Fibroblast of skin of left quadriceps (primary cell): ENCODE results near the gene KCNJ6.
"Not testable (repeated sequence)": the region's sequence is repeated elsewhere in the genome, so short reads cannot be mapped to it uniquely, and the experiment has no call there.

Source experiments
- DNase-seq, 2 experiments: peaks; one replicate each; pipeline ENCODE4 v3.0.0-alpha.2; 2013; ENCODE audit warnings: low read depth in 2 of 2

KCNJ6 gene

GRCh38 chr21:37683396-37684114, 232.7 kb downstream of the KCNJ6 start:
- DNase-seq: no peak

- DNase-seq: peak; percentile 51 to 60
Observed at GRCh38 chr21:37682966-37683365, 233.3 kb downstream of the KCNJ6 start.

- no peak for DNase-seq
Observed at GRCh38 chr21:37677006-37677405, 239.3 kb downstream of the KCNJ6 start.

DNA sequence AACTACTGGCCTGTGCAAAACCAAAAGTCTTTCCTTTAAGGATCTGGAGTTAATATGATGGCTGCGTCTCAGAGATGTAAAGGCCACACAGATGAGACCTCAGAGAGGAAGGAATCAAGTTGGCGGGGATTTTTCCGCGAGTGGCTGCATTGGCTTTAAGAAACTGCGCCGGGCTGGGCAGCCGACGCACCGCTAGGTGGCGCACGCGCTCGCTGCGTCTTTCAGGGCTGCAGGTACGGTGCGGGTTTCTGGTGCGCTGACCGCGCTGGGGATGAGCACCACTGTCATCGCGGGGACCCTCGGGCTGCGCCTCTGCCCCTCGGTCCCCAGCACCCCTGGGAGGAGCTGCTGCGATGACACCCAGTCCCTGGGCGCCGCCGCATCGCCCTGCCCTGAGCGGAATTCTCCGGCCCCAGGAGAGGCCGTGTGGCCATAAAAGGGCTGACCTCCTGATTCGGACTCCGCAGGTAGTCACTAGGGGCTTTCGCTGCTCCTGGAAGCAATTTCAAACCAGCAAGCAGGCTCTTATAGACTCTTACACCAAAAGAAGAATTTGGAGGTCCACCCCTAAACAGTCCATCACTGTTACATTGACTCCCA, 241.0 kb downstream of the KCNJ6 start:
- peak in 1 of 2 experiments; percentile 11 for DNase-seq

GRCh38 chr21:37673801-37674575, 242.3 kb downstream of the KCNJ6 start:
- DNase-seq: no peak

DNA sequence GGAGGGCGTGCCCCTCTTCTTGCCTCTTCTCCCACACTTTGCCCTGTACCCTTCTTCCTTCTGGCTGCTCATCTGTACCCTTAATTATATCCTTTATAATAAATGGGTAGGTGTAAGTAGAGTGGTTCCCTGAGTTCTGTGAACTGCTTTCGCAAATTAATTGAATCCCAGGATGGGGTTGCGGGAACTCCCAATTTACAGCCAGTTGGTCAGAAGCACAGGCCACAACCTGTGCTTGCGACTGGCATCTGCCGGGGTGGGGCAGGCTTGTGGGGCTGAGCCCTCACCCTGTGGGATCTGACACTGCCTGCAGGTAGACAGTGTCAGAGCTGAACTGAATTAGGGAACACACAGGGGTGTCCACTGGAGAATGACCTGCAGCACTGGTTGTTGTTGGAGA, 244.9 kb downstream of the KCNJ6 start:
- no peak for DNase-seq

GRCh38 chr21:37670883-37671282, 245.4 kb downstream of the KCNJ6 start:
- DNase-seq: peak; percentile 63 to 73

DNA sequence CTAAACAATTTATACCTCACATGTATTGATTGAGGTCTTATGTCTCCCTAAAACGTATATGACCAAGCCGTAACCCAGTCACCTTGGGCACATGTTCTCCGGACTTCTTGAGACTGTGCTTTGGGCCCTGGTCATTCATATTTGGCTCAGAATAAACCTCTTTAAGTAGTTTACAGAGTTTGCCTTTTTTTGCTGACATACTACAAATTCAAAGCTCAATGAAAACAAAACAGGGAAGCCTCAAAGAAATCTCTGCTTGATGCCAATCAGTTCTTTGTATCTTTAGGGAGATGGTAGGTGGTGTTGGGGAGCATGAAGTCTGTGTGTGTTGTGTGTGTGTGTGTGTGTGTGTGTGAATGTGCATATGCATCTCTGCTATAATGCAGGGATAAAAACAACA, 247.0 kb downstream of the KCNJ6 start:
- DNase-seq: no peak

DNA sequence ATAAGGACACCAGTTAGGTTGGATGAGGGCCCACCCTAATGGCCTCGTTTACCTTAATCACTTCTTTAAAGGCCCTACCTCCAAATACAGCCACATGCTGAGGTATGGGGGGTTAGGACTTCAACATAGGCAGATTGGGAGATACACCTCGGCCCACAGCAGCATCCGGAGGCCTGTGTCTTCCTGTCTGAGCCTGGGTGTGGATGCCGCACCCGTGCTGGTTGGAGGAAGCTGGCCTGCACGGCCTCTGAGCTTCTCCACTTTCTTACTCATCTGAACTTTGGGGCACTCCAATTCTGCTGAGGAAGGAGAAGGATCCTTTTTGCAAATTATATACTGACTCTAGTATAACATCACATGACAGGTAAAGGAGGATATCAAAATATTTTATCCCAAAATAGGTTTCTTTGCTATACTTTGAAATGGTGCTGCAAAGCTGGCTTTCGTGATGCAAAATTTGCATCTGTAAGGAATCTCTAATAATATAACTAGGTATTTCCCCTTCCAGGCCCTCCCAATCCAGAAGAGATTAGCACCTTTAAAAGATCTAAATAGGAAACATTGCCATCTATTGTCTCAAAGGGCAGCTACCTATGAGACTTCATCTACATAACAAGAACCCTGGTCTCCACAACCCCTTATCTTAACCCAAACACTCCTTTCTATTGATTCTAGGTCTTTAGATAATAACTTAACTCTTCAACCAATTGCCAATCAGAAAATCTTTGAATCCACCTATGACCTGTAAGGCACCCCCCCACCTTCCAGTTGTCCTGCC, 247.6 kb downstream of the KCNJ6 start:
- no peak for DNase-seq

DNA sequence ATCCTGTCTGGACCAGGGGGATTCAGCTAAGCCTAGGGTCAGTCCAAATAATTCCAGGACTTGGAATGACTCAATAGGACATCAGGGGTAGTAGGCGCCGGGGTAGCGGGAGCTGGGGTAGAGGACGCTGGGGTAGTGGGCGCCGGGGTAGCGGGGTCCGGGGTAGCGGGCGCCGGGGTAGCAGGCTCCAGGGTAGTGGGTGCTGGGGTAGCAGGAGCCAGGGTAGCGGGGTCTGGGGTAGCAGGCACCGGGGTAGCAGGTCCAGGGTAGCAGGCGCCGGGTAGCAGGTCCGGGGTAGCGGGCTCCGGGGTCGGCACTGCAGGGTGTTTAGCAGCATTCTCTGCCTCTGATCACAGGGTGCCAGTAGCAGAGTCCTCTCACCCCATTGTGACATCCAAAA, 248.9 kb downstream of the KCNJ6 start:
- no peak for DNase-seq

GRCh38 chr21:37665230-37666024, 250.8 kb downstream of the KCNJ6 start:
- no peak for DNase-seq

DNA sequence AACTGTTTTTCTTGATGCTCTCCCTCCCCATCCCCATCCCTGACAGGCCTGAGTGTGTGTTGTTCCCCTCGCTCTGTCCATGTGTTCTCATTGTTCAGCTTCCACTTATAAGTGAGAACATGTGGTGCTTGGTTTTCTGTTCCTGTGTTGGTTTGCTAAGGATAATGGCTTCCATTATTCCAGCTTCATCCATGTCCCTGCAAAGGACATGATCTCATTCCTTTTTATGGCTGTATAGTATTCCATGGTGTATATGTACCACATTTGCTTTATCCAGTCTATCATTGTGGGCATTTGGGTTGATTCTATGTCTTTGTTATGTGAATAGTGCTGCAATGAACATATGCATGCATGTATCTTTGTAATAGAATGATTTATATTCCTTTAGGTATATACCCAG, 254.0 kb downstream of the KCNJ6 start:
- not testable (repeated sequence) for DNase-seq

DNA sequence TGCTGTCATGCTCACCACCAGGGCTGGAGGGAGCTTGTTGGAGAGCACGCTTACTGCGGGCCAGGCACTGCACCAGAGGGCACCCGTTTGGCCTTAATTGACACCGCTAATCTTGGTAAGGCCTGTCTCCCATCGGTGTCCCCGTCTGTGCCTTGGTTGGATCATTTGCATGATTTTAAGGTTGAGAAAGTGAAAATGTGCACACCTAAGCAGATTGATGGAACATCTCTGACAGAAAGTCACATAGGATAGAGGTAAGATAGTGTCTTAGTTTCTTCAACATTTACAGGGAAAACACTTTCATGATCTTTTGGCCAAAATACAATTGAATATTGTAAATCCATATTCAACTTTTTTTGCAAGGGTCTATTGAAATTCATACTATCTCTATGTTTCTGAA, 255.5 kb downstream of the KCNJ6 start:
- DNase-seq: no peak

- DNase-seq: no peak
Observed at GRCh38 chr21:37659874-37660273, 256.4 kb downstream of the KCNJ6 start.

DNA sequence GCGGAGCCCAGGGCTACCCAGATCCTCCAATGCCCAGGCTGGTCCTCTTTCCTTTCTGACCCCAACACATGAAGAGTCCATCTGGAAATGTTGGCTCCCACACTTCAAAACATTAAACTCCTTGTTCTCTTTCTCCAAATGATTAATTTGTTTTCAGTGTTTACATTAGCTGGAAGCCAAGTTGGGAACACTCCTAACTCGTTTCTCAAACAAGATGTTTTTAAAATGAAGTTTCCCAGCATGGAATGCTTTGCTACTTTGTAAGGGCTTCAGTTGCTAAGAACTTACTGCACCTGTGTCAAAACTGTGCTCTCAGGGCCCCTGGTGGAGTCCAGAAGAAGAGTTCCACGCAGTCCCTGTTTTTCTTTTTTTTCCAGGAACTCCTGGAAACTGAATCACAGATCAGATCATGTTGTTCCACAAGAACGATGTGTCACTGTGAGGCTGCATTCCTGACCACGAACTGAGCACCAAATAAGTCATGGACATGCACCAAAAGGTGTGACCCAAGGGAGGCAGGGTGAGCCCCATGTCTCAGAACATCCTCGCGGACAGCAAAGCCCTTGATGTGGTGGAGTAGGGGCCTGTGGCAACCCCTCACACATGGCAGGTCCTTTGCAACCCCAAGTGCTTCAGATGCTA, 257.3 kb downstream of the KCNJ6 start:
- DNase-seq: peak in 1 of 2 experiments; percentile 21

- no peak for DNase-seq
Observed at GRCh38 chr21:37658121-37658816, 258.0 kb downstream of the KCNJ6 start.

DNA sequence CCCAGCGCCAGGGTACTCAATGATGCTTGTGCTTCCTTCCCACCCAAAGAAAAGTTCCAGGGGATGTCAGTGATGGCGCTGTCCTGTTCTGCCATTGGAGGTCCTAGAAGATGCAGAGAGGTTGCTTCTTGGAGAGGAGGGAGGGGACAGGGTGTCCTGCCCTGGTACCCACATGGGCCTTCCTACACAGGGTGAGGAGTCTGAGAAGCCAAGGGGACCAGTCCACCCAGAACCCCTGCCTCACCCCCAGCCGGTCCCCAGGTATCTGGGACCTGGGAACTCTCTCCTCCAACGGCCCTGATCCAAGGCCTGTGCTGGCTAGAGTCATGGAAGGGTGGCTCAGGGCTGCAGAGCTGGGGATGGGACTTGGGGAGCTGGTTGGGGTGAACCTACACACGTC, 259.4 kb downstream of the KCNJ6 start:
- DNase-seq: no peak

DNA sequence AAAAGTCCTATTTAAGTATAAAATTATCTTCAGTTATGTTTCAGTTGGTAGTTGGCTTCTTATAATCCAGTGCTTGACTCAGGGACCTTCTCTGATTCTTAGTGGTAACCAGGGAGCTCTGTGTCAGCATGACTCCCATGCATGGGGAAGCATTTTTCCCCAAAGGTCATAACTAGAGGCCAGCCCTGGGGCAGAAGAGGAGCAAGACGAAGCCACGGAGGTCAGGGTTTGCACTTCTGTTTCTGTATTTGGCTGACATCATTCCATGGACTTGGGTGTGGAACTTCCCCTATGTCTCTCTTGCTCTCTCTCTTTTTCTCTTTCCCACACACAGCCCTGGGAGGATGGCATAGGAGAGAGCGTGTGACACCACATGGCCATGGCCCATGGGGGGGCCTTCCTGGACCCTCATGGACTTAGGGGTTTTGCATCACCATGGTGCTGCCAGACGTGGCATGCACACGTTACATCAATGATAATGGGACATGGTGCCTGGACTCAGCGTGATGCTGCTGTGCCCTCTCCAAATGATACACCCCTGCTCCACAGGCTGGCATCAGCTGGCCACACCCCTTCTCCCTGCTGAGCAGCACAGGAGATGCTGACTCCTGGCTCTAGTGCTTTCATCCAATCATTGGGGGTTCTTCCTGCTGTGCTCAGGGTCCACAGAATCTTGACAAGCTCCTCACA, 260.5 kb downstream of the KCNJ6 start:
- DNase-seq: no peak

- no peak for DNase-seq
Observed at GRCh38 chr21:37654596-37654995, 261.7 kb downstream of the KCNJ6 start.

- no peak for DNase-seq
Observed at GRCh38 chr21:37653201-37653600, 263.1 kb downstream of the KCNJ6 start.
